HCT116 (cell line): Measurements from ENCODE around the gene APOLD1. TPM values are rescaled to one million over a fixed set of nuclear protein-coding genes. Genes with fewer than 3 reads are reported as not detected.
A peak's percentile ranks its signal among the peaks of the same experiment; 100 is the strongest.

Source experiments
- ATAC-seq: fragments of 200-7000 bp; cut with Tn5 transposase; 2 replicates; pipeline ENCODE4 v1.9.1; 2020; ENCODE audit warnings: mild to moderate bottlenecking, moderate library complexity
- BruUV-seq: library from RNA; stranded (reverse); fragments of 400-500 nt; replicated peaks from 2 replicates; lab custom pipeline; 2021; lab: Mats Ljungman, UMichigan
- CTCF ChIA-PET: fragments of 300-600 bp; sonication (Branson Sonifier 250); formaldehyde crosslinking; loops from one replicate; lab custom pipeline; 2021; ENCODE audit warnings: antibody characterized with exemption; lab: Charles Lee
- POLR2A ChIA-PET: fragments of 300-600, 350-600 bp; sonication (Branson Sonifier 250); formaldehyde crosslinking; loops from one replicate; lab custom pipeline; 2021; ENCODE audit warnings: antibody characterized with exemption; lab: Charles Lee
- RAD21 ChIA-PET, 2 experiments: fragments of 300-600 bp; sonication (Branson Sonifier 250); formaldehyde crosslinking; loops; one replicate each; lab custom pipeline; 2023; ENCODE audit warnings: low total read pairs in 2 of 2; ENCODE audit not compliant: uncharacterized antibody in 2 of 2, unreplicated experiment in 2 of 2, low non-redundant PET in 1 of 2; lab: Charles Lee
- DNase-seq: peaks from one replicate; pipeline ENCODE4 v3.0.0-alpha.2; 2010; ENCODE audit warnings: low read depth, low spot score
- H2AFZ ChIP-seq: fragments of 200-600 bp; shearing (Covaris generic), sonication (generic); 2 replicates; pipeline ENCODE4 v1.6.1; 2017; ENCODE audit warnings: low read depth, mixed run types, mixed read lengths, antibody characterized with exemption, low read length; ENCODE audit not compliant: poor library complexity, severe bottlenecking
- H3K27ac ChIP-seq: 2 replicates; pipeline ENCODE4 v1.5.1; 2012; ENCODE audit warnings: low read depth, low read length
- H3K27me3 ChIP-seq: fragments of 200-600 bp; sonication (generic); 2 replicates; pipeline ENCODE4 v1.6.1; 2016; ENCODE audit warnings: mixed run types, low read length, mixed read lengths; ENCODE audit not compliant: insufficient read depth
- H3K36me3 ChIP-seq, 2 experiments: fragments of 200-500 bp in 1 of 2; fragments of 200-600 bp in 1 of 2; sonication (Bioruptor generic) in 1 of 2; sonication (generic) in 1 of 2; 2 replicates each; pipeline versions ENCODE4 v1.5.1 to v1.6.1; 2014 to 2016; ENCODE audit warnings: low read length in 2 of 2, inconsistent platforms in 1 of 2, mixed read lengths in 1 of 2, mixed run types in 1 of 2; ENCODE audit not compliant: insufficient read depth in 2 of 2, control insufficient read depth in 1 of 2
- H3K4me1 ChIP-seq, 2 experiments: fragments of 200-600 bp in 1 of 2; sonication (generic) in 1 of 2; 2 replicates each; pipeline versions ENCODE4 v1.5.1 to v1.6.1; 2012 to 2017; ENCODE audit warnings: low read length in 2 of 2, inconsistent platforms in 1 of 2, mild to moderate bottlenecking in 1 of 2, mixed read lengths in 1 of 2, mixed run types in 1 of 2, moderate library complexity in 1 of 2; ENCODE audit not compliant: insufficient read depth in 2 of 2, control insufficient read depth in 1 of 2
- H3K4me2 ChIP-seq: fragments of 200-600 bp; sonication (generic); 2 replicates; pipeline ENCODE4 v1.6.1; 2017; ENCODE audit warnings: mixed run types, low read length, mixed read lengths
- H3K4me3 ChIP-seq, 2 experiments: fragments of 200-600 bp in 1 of 2; sonication (generic) in 1 of 2; replicated peaks in 1 of 2; 2 replicates each; pipeline ENCODE4 v1.5.1; 2011 to 2016; ENCODE audit warnings: low read length in 2 of 2, control low read depth in 1 of 2, low read depth in 1 of 2, mild to moderate bottlenecking in 1 of 2, mixed read lengths in 1 of 2, mixed run types in 1 of 2
- H3K79me2 ChIP-seq: fragments of 200-600 bp; sonication (generic); 2 replicates; pipeline ENCODE4 v1.6.1; 2017; ENCODE audit warnings: mild to moderate bottlenecking, mixed run types, low read length, moderate library complexity, mixed read lengths; ENCODE audit not compliant: insufficient read depth
- H3K9ac ChIP-seq: fragments of 200-600 bp; sonication (generic); 2 replicates; pipeline ENCODE4 v1.6.1; 2016; ENCODE audit warnings: low read length, mixed read lengths
- H3K9me2 ChIP-seq: fragments of 200-600 bp; sonication (generic), shearing (Covaris generic); 2 replicates; pipeline ENCODE4 v1.6.1; 2017; ENCODE audit warnings: mixed run types, mild to moderate bottlenecking, moderate library complexity; ENCODE audit not compliant: insufficient read depth
- H3K9me3 ChIP-seq, 2 experiments: fragments of 200-500 bp in 1 of 2; fragments of 200-600 bp in 1 of 2; sonication (Bioruptor generic) in 1 of 2; sonication (generic) in 1 of 2; 2 replicates each; pipeline ENCODE4 v1.6.1; 2014 to 2017; ENCODE audit warnings: low read length in 2 of 2, mixed read lengths in 2 of 2, inconsistent platforms in 1 of 2, low read depth in 1 of 2, mild to moderate bottlenecking in 1 of 2, mixed run types in 1 of 2, moderate library complexity in 1 of 2; ENCODE audit not compliant: control insufficient read depth in 1 of 2, insufficient read depth in 1 of 2
- H4K20me1 ChIP-seq: fragments of 200-600 bp; sonication (generic), shearing (Covaris generic); 2 replicates; pipeline ENCODE4 v1.6.1; 2017; ENCODE audit warnings: mixed run types, mild to moderate bottlenecking, moderate library complexity; ENCODE audit not compliant: insufficient read depth
- ATF3 ChIP-seq: IDR thresholded peaks from 2 replicates; pipeline ENCODE4 v1.6.1; 2012
- CBX3 ChIP-seq: IDR thresholded peaks from 2 replicates; pipeline ENCODE4 v1.6.1; 2012; ENCODE audit warnings: low read depth
- EGR1 ChIP-seq: IDR thresholded peaks from 2 replicates; pipeline ENCODE4 v1.6.1; 2012; ENCODE audit warnings: low read depth
- EZH2 ChIP-seq: fragments of 200-600 bp; sonication (generic); IDR thresholded peaks from 2 replicates; pipeline ENCODE4 v1.6.1; 2017; ENCODE audit warnings: antibody characterized with exemption, mixed run types
- EZH2phosphoT487 ChIP-seq: fragments of 200-600 bp; IDR thresholded peaks from 2 replicates; pipeline ENCODE4 v1.6.1; 2018; ENCODE audit warnings: antibody characterized with exemption, borderline replicate concordance
- FOSL1 ChIP-seq: IDR thresholded peaks from 2 replicates; pipeline ENCODE4 v1.6.1; 2012; ENCODE audit warnings: low read depth
- JUND ChIP-seq: IDR thresholded peaks from 2 replicates; pipeline ENCODE4 v1.6.1; 2012
- RAD21 ChIP-seq: IDR thresholded peaks from 2 replicates; pipeline ENCODE4 v1.6.1; 2012; ENCODE audit warnings: low read depth, mild to moderate bottlenecking
- REST ChIP-seq: IDR thresholded peaks from 2 replicates; pipeline ENCODE4 v1.6.1; 2012; ENCODE audit warnings: low read depth
- SIN3A ChIP-seq: IDR thresholded peaks from 2 replicates; pipeline ENCODE4 v1.6.1; 2012; ENCODE audit warnings: low read depth
- SP1 ChIP-seq: IDR thresholded peaks from 2 replicates; pipeline ENCODE4 v1.6.1; 2012; ENCODE audit warnings: low read depth
- TCF7L2 ChIP-seq: IDR thresholded peaks from 2 replicates; pipeline ENCODE4 v1.7.0; 2011; ENCODE audit warnings: borderline replicate concordance, inconsistent platforms; ENCODE audit not compliant: insufficient read depth, insufficient read length; ENCODE audit errors: extremely low read depth
- ZBTB33 ChIP-seq: IDR thresholded peaks from 2 replicates; pipeline ENCODE4 v1.6.1; 2011; ENCODE audit warnings: mild to moderate bottlenecking, low read length, moderate library complexity; ENCODE audit not compliant: insufficient replicate concordance; ENCODE audit errors: extremely low read depth
- intact Hi-C: fragments of 100-400 bp; cut with micrococcal nuclease; formaldehyde crosslinking; loops from 2 replicates; pipeline ENCODE4 v1.10.0; 2022
- total RNA-seq: library from RNA; stranded (reverse); gene quantifications from one replicate; pipeline ENCODE4 v1.2.1, GENCODE V29; 2021; ENCODE audit not compliant: unreplicated experiment
- TF ChIP-seq, protein P1 (sequence below): IDR thresholded peaks from 2 replicates; pipeline ENCODE4 v1.6.1; 2012

Gene APOLD1
- total RNA-seq, 1 experiment from 2014 or later = 3.9 TPM

GRCh38 chr12:12790956-12791355 lies 5.5 kb downstream of the APOLD1 start:
- Histone ChIP-seq H3K4me3 (no peak overlapping the region), H3K9ac (no peak overlapping the region), H3K9me2 (no peaks in the 10 kb centered on the region), H3K79me2 (no peaks in the 10 kb centered on the region), H3K27ac (no peak overlapping the region), H4K20me1 (no peaks in the 10 kb centered on the region), H2AFZ (no peak overlapping the region), H3K4me2 (no peak overlapping the region), H3K27me3 (no peaks in the 10 kb centered on the region), H3K4me1 (peaks cover 6 to 49% of the 10 kb centered on the region in 2 experiments; a peak in 3 of 4 replicates), H3K36me3 (no peaks in the 10 kb centered on the region), H3K9me3 (no peaks in the 10 kb centered on the region)
- ChIA-PET POLR2A (no interaction called here), RAD21 (no interaction called here), CTCF (interaction anchor here (1.1 to 2.1 kb wide), 2 partner anchors 12 to 13 kb away, joined by 3 to 8 read pairs; no protein-coding TSS in a partner anchor)
- DNase-seq = no peak
- no TSS peak for BruUV-seq
- TF ChIP-seq SP1 = no peak
- no peak for TF ChIP-seq JUND
- TF ChIP-seq EZH2 = no peak
- no peak for TF ChIP-seq TCF7L2
- ATAC-seq = no peak
- intact Hi-C loops = loop anchor here (5.0 kb wide), 1 partner anchor 126 kb away; no protein-coding TSS in a partner anchor

DNA sequence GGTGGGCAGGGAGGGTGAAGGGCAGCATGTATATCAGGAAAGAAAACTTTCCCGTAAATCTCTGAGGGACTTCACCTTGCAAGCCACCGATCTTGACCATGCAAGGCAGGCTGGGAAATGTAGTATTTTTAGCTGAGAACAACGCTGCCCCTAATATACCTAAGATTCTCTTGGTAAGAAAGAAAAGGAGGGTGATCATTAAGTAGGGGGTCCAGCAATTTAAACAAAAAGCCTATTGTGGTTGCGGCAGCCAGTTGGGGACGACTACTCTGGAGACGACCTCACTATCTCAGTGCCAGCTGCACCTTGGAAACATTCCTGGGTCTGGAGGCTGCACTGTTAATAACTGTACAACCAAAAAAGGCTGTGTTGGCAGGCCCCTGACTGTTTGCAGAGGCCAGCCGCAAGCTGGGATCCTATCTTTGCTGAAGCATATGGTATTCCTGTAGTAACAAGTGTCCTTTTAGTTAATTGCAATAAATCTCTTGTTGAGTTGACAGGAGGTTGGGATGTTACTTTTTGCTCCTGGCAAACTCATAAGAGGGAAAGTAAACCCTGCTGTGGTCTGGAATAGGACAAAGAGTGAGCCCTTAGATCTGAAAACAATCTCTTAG lies 6.4 kb downstream of the APOLD1 start:
- H3K4me2 ChIP-seq = 0 out of 2 replicates have a peak overlapping the region, but pooled peaks have one; percentile 6
- no peaks in the 10 kb centered on the region for H4K20me1 ChIP-seq
- no peak overlapping the region for H3K4me3 ChIP-seq
- no peaks in the 10 kb centered on the region for H3K9me3 ChIP-seq
- intact Hi-C loops = loop anchor here (5.0 kb wide), 1 partner anchor 125 kb away; no protein-coding TSS in a partner anchor
- RAD21 ChIA-PET = no interaction called here
- CTCF ChIA-PET = no interaction called here
- H3K4me1 ChIP-seq = peaks cover 6 to 42% of the 10 kb centered on the region in 2 experiments; a peak in 3 of 4 replicates
- peak overlapping the region; percentile 7 for H2AFZ ChIP-seq
- no peaks in the 10 kb centered on the region for H3K79me2 ChIP-seq
- BruUV-seq = no TSS peak
- no peaks in the 10 kb centered on the region for H3K9me2 ChIP-seq
- no peak overlapping the region for H3K9ac ChIP-seq
- H3K27ac ChIP-seq = no peak overlapping the region
- ATAC-seq (no peak), DNase-seq (no peak)
- no peaks in the 10 kb centered on the region for H3K27me3 ChIP-seq
- H3K36me3 ChIP-seq = no peaks in the 10 kb centered on the region
- POLR2A ChIA-PET = interaction anchor here (1.4 kb wide), 1 partner anchor 99 kb away, joined by 3 read pairs; the partner anchor contains the start of gene GPRC5A
- TF ChIP-seq SIN3A (no peak), RAD21 (no peak), CBX3 (no peak), FOSL1 (no peak), JUND (no peak), ZBTB33 (no peak), EGR1 (no peak), TCF7L2 (no peak), REST (no peak), ATF3 (no peak), EZH2phosphoT487 (no peak)
- TF ChIP-seq, protein P1, sequence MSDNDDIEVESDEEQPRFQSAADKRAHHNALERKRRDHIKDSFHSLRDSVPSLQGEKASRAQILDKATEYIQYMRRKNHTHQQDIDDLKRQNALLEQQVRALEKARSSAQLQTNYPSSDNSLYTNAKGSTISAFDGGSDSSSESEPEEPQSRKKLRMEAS = no peak
